M059J (cell line): Measurements from ENCODE around the gene CEL. TPM values are rescaled to one million over a fixed set of nuclear protein-coding genes. Genes with fewer than 3 reads are reported as not detected.
"Not testable (repeated sequence)": the region's sequence is repeated elsewhere in the genome, so short reads cannot be mapped to it uniquely, and the experiment has no call there.

Experiments used
- DNase-seq: peaks from one replicate; pipeline ENCODE4 v3.0.0-alpha.2; 2012; ENCODE audit warnings: low read depth
- total RNA-seq: library from RNA; depleted of rRNA; stranded (reverse); fragments of >200 nt; shearing (Covaris generic); gene quantifications from 2 replicates; pipeline ENCODE4 v1.2.3, GENCODE V29; 2014

CEL gene
- total RNA-seq, 1 experiment from 2014 or later, result 0.39 TPM

GRCh38 chr9:133046900-133047295 lies 14.9 kb upstream of the CEL start:
- no peak for DNase-seq

- no peak for DNase-seq
Observed at GRCh38 chr9:133048595-133048994, 13.2 kb upstream of the CEL start.

GRCh38 chr9:133049043-133049442 lies 12.7 kb upstream of the CEL start:
- no peak for DNase-seq

- DNase-seq, result peak; percentile 71
Observed at GRCh38 chr9:133050142-133050541, 11.6 kb upstream of the CEL start.

GRCh38 chr9:133050781-133051180 lies 11.0 kb upstream of the CEL start:
- DNase-seq, result no peak

- DNase-seq, result no peak
Observed at GRCh38 chr9:133051281-133051900, 10.4 kb upstream of the CEL start.

- no peak for DNase-seq
Observed at GRCh38 chr9:133051966-133052539, 9.7 kb upstream of the CEL start.

GRCh38 chr9:133054194-133054890 lies 7.4 kb upstream of the CEL start:
- no peak for DNase-seq

- DNase-seq, result no peak
Observed at GRCh38 chr9:133054966-133055365, 6.8 kb upstream of the CEL start.

- no peak for DNase-seq
Observed at GRCh38 chr9:133055788-133056420, 5.9 kb upstream of the CEL start.

- no peak for DNase-seq
Observed at GRCh38 chr9:133056533-133056932, 5.2 kb upstream of the CEL start.

GRCh38 chr9:133057006-133057405 lies 4.8 kb upstream of the CEL start:
- DNase-seq, result no peak

GRCh38 chr9:133057553-133057952 lies 4.2 kb upstream of the CEL start:
- DNase-seq, result no peak

GRCh38 chr9:133058071-133058470 lies 3.7 kb upstream of the CEL start:
- DNase-seq, result no peak

- DNase-seq, result no peak
Observed at GRCh38 chr9:133058550-133059320, 3.0 kb upstream of the CEL start.

- no peak for DNase-seq
Observed at GRCh38 chr9:133059623-133060022, 2.2 kb upstream of the CEL start.

- DNase-seq, result no peak
Observed at GRCh38 chr9:133060417-133060841, 1.4 kb upstream of the CEL start.

GRCh38 chr9:133061019-133061763 lies 590 bp upstream of the CEL start:
- DNase-seq, result not testable (repeated sequence)

GRCh38 chr9:133062569-133062968 lies 788 bp downstream of the CEL start:
- not testable (repeated sequence) for DNase-seq

GRCh38 chr9:133063159-133063499 lies 1.3 kb downstream of the CEL start:
- no peak for DNase-seq

- no peak for DNase-seq
Observed at GRCh38 chr9:133063500-133064231, 1.9 kb downstream of the CEL start.
